IPS DF 6.9 (cell line): Measurements from ENCODE around the gene RUFY3.
A peak's percentile ranks its signal among the peaks of the same experiment; 100 is the strongest.

Experiments
- DNase-seq: peaks from one replicate; pipeline ENCODE4 v3.0.0-alpha.2; 2013; ENCODE audit warnings: low read depth, low spot score
- H3K27ac ChIP-seq: one replicate; pipeline ENCODE4 v1.5.1; 2013; ENCODE audit warnings: low read length, control low read depth
- H3K27me3 ChIP-seq: 2 replicates; pipeline ENCODE4 v1.6.1; 2013; ENCODE audit warnings: mild to moderate bottlenecking, low read length; ENCODE audit not compliant: control insufficient read depth, insufficient read depth
- H3K36me3 ChIP-seq: 2 replicates; pipeline ENCODE4 v1.6.1; 2013; ENCODE audit warnings: low read length; ENCODE audit not compliant: control insufficient read depth, insufficient read depth
- H3K4me1 ChIP-seq: 2 replicates; pipeline ENCODE4 v1.6.1; 2013; ENCODE audit warnings: low read length; ENCODE audit not compliant: control insufficient read depth, insufficient read depth
- H3K4me3 ChIP-seq: 2 replicates; pipeline ENCODE4 v1.5.1; 2013; ENCODE audit warnings: mild to moderate bottlenecking, low read length
- H3K9me3 ChIP-seq: 2 replicates; pipeline ENCODE4 v1.6.1; 2013; ENCODE audit warnings: low read length, inconsistent platforms; ENCODE audit not compliant: control insufficient read depth, insufficient read depth
- WGBS: extraction: QIAGEN DNeasy Blood & Tissue Kit; methylation state at CpG from one replicate; pipeline ENCODE4 v1.1.7; 2013; ENCODE audit warnings: mixed read lengths, missing lambda C conversion rate; ENCODE audit not compliant: insufficient read length, insufficient coverage; 5-methylcytosine and 5-hydroxymethylcytosine counted together

RUFY3 gene

GRCh38 chr4:70816894-70817293 lies 95.1 kb downstream of the RUFY3 start:
- H3K4me3 ChIP-seq = no peak overlapping the region
- H3K4me1 ChIP-seq = no peaks in the 10 kb centered on the region
- no CpG with 5 or more reads among the region's 2 CpGs for WGBS
- DNase-seq = no peak
- H3K36me3 ChIP-seq = no peaks in the 10 kb centered on the region; the same call in 1 of the 2 replicates
- no peaks in the 10 kb centered on the region for H3K9me3 ChIP-seq
- H3K27me3 ChIP-seq = no peaks in the 10 kb centered on the region
- H3K27ac ChIP-seq = no peak overlapping the region

DNA sequence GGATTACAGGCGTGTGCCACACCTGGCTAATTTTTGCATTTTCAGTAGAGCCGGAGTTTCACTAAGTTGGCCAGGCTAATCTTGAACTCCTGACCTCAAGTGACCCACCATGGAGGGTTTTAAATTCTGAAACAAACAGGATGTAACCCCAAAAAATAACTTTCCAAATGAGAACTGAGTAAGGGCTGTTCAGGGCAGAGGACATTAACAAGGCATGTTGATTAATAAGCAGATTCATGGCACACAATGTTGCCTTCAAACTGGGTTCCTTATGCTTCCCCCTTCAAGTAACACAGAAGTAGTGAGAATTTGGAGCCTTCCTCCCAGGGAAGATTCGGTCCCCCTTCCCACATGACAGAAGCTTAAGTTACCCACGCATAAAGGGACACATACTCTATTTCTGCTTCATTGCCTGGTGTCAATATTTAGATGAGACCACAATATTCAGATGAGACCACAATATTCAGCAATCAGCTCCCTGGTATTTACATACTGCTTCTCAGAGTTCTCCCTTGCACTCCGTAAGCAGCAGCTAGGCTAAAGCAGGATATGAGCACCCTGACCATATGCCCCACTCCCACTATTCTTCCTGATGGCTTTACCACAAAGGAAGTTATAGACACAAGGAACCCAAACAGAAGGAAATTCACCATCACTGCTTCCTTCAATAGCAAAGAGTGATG lies 96.5 kb downstream of the RUFY3 start:
- H3K9me3 ChIP-seq = no peaks in the 10 kb centered on the region
- no peak for DNase-seq
- no peaks in the 10 kb centered on the region for H3K27me3 ChIP-seq
- H3K36me3 ChIP-seq = no peaks in the 10 kb centered on the region; the same call in 1 of the 2 replicates
- no peaks in the 10 kb centered on the region for H3K4me1 ChIP-seq
- H3K27ac ChIP-seq = no peak overlapping the region
- H3K4me3 ChIP-seq = no peak overlapping the region
- WGBS = no CpG with 5 or more reads among the region's 5 CpGs

DNA sequence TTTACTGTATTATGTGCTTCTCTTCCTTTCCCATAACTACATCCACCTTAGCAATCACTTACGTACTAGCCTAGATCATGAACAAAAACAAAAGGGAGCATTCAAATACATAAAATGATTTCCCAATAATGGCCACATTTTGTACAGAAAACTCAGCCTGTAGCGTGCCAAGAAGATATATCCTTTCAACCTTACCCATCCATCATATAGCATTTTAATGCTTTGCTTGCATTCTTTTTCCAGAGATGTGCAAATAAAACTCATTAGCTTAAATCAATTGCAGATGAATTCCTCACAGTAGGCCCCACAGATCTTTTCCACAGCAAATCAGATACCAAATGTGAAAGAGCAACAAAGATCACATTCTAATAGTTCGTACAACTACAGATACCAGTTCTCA lies 97.2 kb downstream of the RUFY3 start:
- Histone ChIP-seq H3K4me1 (no peaks in the 10 kb centered on the region), H3K27ac (no peak overlapping the region), H3K4me3 (no peak overlapping the region), H3K27me3 (no peaks in the 10 kb centered on the region), H3K9me3 (no peaks in the 10 kb centered on the region), H3K36me3 (peaks cover 2% of the 10 kb centered on the region; the same call in 1 of the 2 replicates)
- no CpG with 5 or more reads among the region's 3 CpGs for WGBS
- DNase-seq = no peak

DNA sequence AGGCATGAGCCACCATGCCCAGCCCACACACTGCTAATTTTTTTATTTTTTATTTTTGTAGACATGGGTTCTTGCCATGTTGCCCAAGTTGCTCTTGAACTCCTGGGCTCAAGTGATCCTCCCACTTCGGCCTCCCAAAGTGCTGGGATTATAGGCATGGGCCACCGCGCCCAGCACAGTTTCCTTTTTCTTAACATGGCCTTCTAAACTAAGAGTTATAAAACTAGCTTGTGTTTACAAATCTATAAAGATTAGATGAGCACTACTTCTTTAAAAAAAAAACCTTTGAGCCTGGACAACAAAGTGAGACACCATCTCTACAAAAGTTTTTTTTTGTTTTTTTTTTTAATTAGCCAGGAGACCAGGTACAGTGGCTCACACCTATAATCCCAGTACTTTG lies 107.3 kb downstream of the RUFY3 start:
- no peaks in the 10 kb centered on the region for H3K27me3 ChIP-seq
- no peak overlapping the region for H3K4me3 ChIP-seq
- no peak for DNase-seq
- H3K27ac ChIP-seq = no peak overlapping the region
- WGBS = no CpG with 5 or more reads among the region's 3 CpGs
- no peaks in the 10 kb centered on the region for H3K9me3 ChIP-seq
- H3K36me3 ChIP-seq = peaks cover 21% of the 10 kb centered on the region; the same call in 1 of the 2 replicates
- H3K4me1 ChIP-seq = no peaks in the 10 kb centered on the region

DNA sequence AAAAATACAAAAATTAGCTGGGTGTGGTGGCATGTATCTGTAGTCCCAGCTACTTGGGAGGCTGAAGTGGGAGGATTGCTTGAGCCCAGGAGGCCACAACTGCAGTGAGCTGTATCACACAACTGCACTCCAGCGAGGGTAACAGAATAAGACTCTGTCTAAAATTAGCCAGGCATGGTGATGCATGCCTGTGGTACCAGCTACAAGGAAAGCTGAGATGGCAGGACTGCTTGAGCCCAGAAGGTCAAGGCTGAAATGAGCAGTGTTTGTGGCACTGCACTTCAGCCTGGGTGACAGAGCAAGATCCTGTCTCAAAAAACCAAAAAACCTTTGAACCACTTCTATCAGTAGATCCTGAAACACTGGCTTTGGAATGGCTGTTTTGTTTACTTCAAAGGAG lies 107.7 kb downstream of the RUFY3 start:
- Histone ChIP-seq H3K27ac (no peak overlapping the region), H3K27me3 (no peaks in the 10 kb centered on the region), H3K4me3 (no peak overlapping the region), H3K4me1 (no peaks in the 10 kb centered on the region), H3K36me3 (peaks cover 21% of the 10 kb centered on the region; the same call in 1 of the 2 replicates), H3K9me3 (no peaks in the 10 kb centered on the region)
- no peak for DNase-seq
- no CpG with 5 or more reads among the region's 1 CpG for WGBS

DNA sequence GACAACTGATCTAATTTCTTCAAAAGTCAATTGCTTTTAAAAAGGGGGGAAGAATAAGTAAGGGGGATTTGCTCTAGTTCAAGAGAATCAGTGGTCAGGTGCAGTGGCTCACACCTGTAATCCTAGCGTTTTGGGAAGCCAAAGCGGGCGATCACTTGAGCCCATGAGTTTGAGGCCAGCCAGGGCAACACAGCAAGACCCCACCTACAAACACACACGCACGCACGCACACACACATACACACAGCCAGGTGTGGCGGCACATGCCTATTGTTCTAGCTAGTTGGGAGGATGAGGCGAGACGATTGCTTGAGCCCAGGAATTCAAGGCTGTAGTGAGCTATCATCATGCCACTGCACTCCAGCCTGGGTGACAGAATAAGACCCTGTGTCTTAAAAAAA lies 108.3 kb downstream of the RUFY3 start:
- H3K9me3 ChIP-seq = no peaks in the 10 kb centered on the region
- H3K36me3 ChIP-seq = peaks cover 20% of the 10 kb centered on the region; the same call in 1 of the 2 replicates
- no peaks in the 10 kb centered on the region for H3K27me3 ChIP-seq
- no CpG with 5 or more reads among the region's 9 CpGs for WGBS
- no peaks in the 10 kb centered on the region for H3K4me1 ChIP-seq
- no peak overlapping the region for H3K27ac ChIP-seq
- no peak for DNase-seq
- H3K4me3 ChIP-seq = no peak overlapping the region

GRCh38 chr4:70831293-70831692 lies 109.5 kb downstream of the RUFY3 start:
- Histone ChIP-seq H3K27ac (no peak overlapping the region), H3K36me3 (peaks cover 23% of the 10 kb centered on the region; the same call in 1 of the 2 replicates), H3K4me1 (no peaks in the 10 kb centered on the region), H3K4me3 (no peak overlapping the region), H3K27me3 (no peaks in the 10 kb centered on the region), H3K9me3 (no peaks in the 10 kb centered on the region)
- WGBS = no CpG with 5 or more reads among the region's 4 CpGs
- DNase-seq = no peak

DNA sequence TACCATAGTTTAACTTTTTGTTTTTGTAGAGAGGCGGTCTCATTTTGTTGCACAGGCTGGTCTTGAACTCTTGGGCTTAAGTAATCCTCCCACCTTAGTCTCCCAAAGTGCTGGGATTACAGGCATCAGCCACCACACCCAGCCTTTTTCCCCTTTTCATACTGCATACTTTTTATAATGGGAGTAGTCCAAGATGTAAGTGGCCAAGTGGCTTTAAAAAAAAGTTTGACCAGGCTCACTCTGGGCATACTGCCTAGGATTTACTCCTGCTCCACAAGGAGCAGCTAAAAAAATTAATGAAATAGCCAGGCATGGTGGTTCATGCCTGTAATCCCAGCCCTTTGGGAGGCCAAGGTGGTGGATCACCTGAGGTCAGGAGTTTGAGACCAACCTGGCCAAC lies 111.9 kb downstream of the RUFY3 start:
- Histone ChIP-seq H3K4me3 (no peak overlapping the region), H3K4me1 (no peaks in the 10 kb centered on the region), H3K27me3 (no peaks in the 10 kb centered on the region), H3K27ac (no peak overlapping the region), H3K36me3 (peaks cover 21% of the 10 kb centered on the region; the same call in 1 of the 2 replicates), H3K9me3 (no peaks in the 10 kb centered on the region)
- no CpG with 5 or more reads among the region's 1 CpG for WGBS
- no peak for DNase-seq

DNA sequence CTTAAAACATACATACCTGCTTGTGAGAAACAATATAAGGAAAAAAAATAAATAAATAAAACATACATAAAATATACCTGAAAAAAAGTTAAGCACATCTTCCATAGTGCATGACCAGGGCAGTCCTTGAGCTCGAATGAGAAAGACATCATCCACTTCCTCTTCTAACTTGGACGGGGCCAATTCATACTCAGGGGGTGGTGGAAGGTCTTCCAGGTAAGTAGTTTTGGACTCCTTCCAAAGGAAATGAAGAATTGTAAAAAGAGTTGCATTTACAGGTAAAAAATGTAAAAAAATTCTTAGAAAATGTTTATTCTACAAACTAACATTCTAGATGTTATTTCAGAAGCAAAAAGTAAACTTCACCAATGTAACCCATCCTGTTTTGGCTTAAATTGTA lies 114.3 kb downstream of the RUFY3 start:
- Histone ChIP-seq H3K4me3 (no peak overlapping the region), H3K36me3 (peaks cover 12% of the 10 kb centered on the region), H3K27ac (no peak overlapping the region), H3K9me3 (no peaks in the 10 kb centered on the region), H3K27me3 (no peaks in the 10 kb centered on the region), H3K4me1 (no peaks in the 10 kb centered on the region)
- no CpG with 5 or more reads among the region's 2 CpGs for WGBS
- no peak for DNase-seq

GRCh38 chr4:70838204-70838603 lies 116.4 kb downstream of the RUFY3 start:
- H3K36me3 ChIP-seq = peaks cover 5% of the 10 kb centered on the region
- peak overlapping the region; percentile 98; the same call in 1 of the 2 replicates for H3K4me3 ChIP-seq
- no peaks in the 10 kb centered on the region; the same call in 1 of the 2 replicates for H3K4me1 ChIP-seq
- H3K27ac ChIP-seq = no peak overlapping the region
- WGBS = no CpG with 5 or more reads among the region's 4 CpGs
- H3K9me3 ChIP-seq = no peaks in the 10 kb centered on the region
- DNase-seq = no peak
- no peaks in the 10 kb centered on the region for H3K27me3 ChIP-seq
